ENCODE measurements around the gene ADORA2A.

- TF ChIP-seq SUZ12 (IDR thresholded peaks at IDR 0.05; ENCODE audit: low read length) (no peak), CTCF (IDR thresholded peaks at IDR 0.05; ENCODE audit: control extremely low read depth in 1 of 3, insufficient read depth in 1 of 3, low read depth in 1 of 3, low read length in 3 of 3) (no peak), RNF2 (IDR thresholded peaks at IDR 0.05; ENCODE audit: borderline replicate concordance, low read depth, low read length, missing control alignments, poor library complexity, severe bottlenecking) (no peak), GABPA (IDR thresholded peaks at IDR 0.05; ENCODE audit: borderline replicate concordance, insufficient read depth, low read length) (no peak), USF2 (IDR thresholded peaks at IDR 0.05; ENCODE audit: low read length) (no peak), EZH2 (IDR thresholded peaks at IDR 0.05; ENCODE audit: low read depth, low read length, severe bottlenecking) (no peak)
Measured at GRCh38 chr22:24419475-24419850, 7.9 kb upstream of the ADORA2A start.
